ENCODE results near the gene PCNX2. TPM values are rescaled to one million over a fixed set of nuclear protein-coding genes. Genes with fewer than 3 reads are reported as not detected.

PCNX2 gene
- total and polyA plus RNA-seq, 12 donors = 0.29 to 3.1 (median 1.6) TPM

DNA sequence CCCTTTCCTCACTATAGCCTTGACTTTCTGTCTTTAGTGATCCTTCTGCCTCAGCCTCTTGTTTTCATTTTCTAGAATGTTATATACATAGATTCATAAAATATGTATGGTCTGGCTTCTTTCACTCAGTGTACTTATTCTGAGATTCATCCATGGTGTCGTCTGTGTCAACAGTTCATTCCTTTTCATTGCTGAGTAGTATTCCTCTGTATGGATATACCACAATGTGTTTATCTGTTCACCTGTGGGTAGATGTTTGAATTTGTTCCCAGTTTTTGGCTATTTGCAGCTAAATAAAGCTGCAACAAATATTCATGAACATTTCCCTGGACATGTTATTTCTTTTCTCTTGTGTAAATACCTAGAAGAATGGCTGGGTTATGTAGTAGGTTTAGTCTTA is 131.8 kb downstream of the PCNX2 start:
- 96% methylated on average over 1 of the region's 1 CpG for WGBS, 2 donors
- no peak for TF ChIP-seq CTCF (IDR thresholded peaks at IDR 0.05)
- ATAC-seq = no peak

GRCh38 chr1:233158322-233158721 is 137.2 kb downstream of the PCNX2 start:
- peaks cover 0 to 3% (median 0%) of the 10 kb centered on the region in 11 donors for H3K9me3 ChIP-seq
- intact Hi-C loops (cut with DNase I) = no loop called here
- no peak for ATAC-seq
- no peak overlapping the region for H3K4me3 ChIP-seq
- H3K4me1 ChIP-seq = no peaks in the 10 kb centered on the region
- no peak for DNase-seq
- no peaks in the 10 kb centered on the region for H3K36me3 ChIP-seq
- H3K27me3 ChIP-seq = no peaks in the 10 kb centered on the region
- no peak overlapping the region for H3K27ac ChIP-seq
- TF ChIP-seq CTCF (IDR thresholded peaks at IDR 0.05) = no peak

More for the DNA sequence above, 131.8 kb downstream of the PCNX2 start:
- no peak for DNase-seq
- H3K9me3 ChIP-seq = peaks cover 0 to 26% (median 14%) of the 10 kb centered on the region in 11 donors
- H3K4me1 ChIP-seq = no peaks in the 10 kb centered on the region
- no peak overlapping the region for H3K27ac ChIP-seq
- intact Hi-C loops (cut with DNase I) = no loop called here
- H3K4me3 ChIP-seq = no peak overlapping the region
- H3K27me3 ChIP-seq = no peaks in the 10 kb centered on the region
- no peaks in the 10 kb centered on the region for H3K36me3 ChIP-seq

DNA sequence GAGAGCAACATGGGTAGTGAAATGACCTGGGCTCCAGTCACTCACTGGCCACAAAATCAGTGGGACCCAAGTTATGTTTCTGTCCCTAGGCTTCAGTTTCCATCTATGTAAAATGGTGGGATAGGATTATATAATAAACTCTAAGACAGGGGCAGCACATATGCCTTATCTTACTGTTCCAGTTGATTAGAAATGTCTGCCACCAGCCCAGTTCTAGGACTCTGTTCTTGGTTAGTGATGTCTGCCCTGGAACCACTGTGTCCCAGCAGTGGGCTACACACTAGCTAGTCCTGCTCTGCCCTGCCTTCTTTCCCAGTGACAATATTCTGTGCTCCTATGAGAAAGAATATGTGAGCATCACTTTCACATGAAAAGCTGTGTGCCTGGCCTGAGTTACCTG is 138.3 kb downstream of the PCNX2 start:
- no peak for TF ChIP-seq CTCF (IDR thresholded peaks at IDR 0.05)
- no peaks in the 10 kb centered on the region for H3K36me3 ChIP-seq
- no peak for ATAC-seq
- peaks cover 0 to 10% (median 4%) of the 10 kb centered on the region in 9 donors for H3K4me1 ChIP-seq
- intact Hi-C loops (cut with DNase I) = no loop called here
- no peak overlapping the region for H3K27ac ChIP-seq
- no peak overlapping the region for H3K4me3 ChIP-seq
- no peaks in the 10 kb centered on the region for H3K9me3 ChIP-seq
- DNase-seq = no peak
- H3K27me3 ChIP-seq = no peaks in the 10 kb centered on the region

GRCh38 chr1:233151861-233152260 is 143.7 kb downstream of the PCNX2 start:
- no peak overlapping the region for H3K4me3 ChIP-seq
- H3K36me3 ChIP-seq = no peaks in the 10 kb centered on the region
- peaks cover 0 to 18% (median 8%) of the 10 kb centered on the region in 9 donors for H3K4me1 ChIP-seq
- H3K27ac ChIP-seq = no peak overlapping the region
- no peak for TF ChIP-seq CTCF (IDR thresholded peaks at IDR 0.05)
- WGBS, 2 donors = 37 to 46% methylated on average over 6 of the region's 6 CpGs
- intact Hi-C loops (cut with DNase I) = no loop called here
- H3K27me3 ChIP-seq = no peaks in the 10 kb centered on the region
- H3K9me3 ChIP-seq = no peaks in the 10 kb centered on the region
- DNase-seq = peak; percentile 34 to 48
- peak; percentile 58 to 96 (median 84) for ATAC-seq
